ENCODE measurements around the gene RAB6B.

The RAB6B gene

GRCh38 chr3:133775309-133775708 lies 120.4 kb downstream of the RAB6B start:
- DNase-seq (ENCODE audit: extremely low spot score), result no peak
- TF ChIP-seq CTCF (IDR thresholded peaks at IDR 0.05; ENCODE audit: control extremely low read depth, extremely low read depth, low read depth, missing control alignments), result no peak
- CTCF ChIA-PET, result no interaction called here
- POLR2A ChIA-PET, result no interaction called here
